SJCRH30 (cell line): ENCODE data around the gene DSCAML1. TPM values are rescaled to one million over a fixed set of nuclear protein-coding genes. Genes with fewer than 3 reads are reported as not detected.

Experiments
- DNase-seq, 2 experiments: peaks; one replicate each; pipeline ENCODE4 v3.0.0-alpha.2; 2015 to 2020
- H3K27ac ChIP-seq: fragments of 250-450 bp; sonication (Bioruptor Pico); 2 replicates; pipeline ENCODE4 v1.5.1; 2020; ENCODE audit warnings: mild to moderate bottlenecking, moderate library complexity
- H3K27me3 ChIP-seq: fragments of 250-450 bp; sonication (Bioruptor Pico); 2 replicates; pipeline ENCODE4 v1.5.1; 2020; ENCODE audit warnings: mild to moderate bottlenecking, moderate library complexity
- H3K36me3 ChIP-seq: fragments of 250-450 bp; sonication (Bioruptor Pico); 2 replicates; pipeline ENCODE4 v1.5.1; 2020; ENCODE audit warnings: mild to moderate bottlenecking, moderate library complexity
- H3K4me1 ChIP-seq: fragments of 250-450 bp; sonication (Bioruptor Pico); 2 replicates; pipeline ENCODE4 v1.5.1; 2020; ENCODE audit warnings: mild to moderate bottlenecking, moderate library complexity
- H3K4me3 ChIP-seq: fragments of 250-450 bp; sonication (Bioruptor Pico); 2 replicates; pipeline ENCODE4 v1.5.1; 2020; ENCODE audit warnings: mild to moderate bottlenecking, moderate library complexity
- H3K9me3 ChIP-seq: fragments of 250-450 bp; sonication (Bioruptor Pico); replicated peaks from 2 replicates; pipeline ENCODE4 v1.5.1; 2020; ENCODE audit warnings: mild to moderate bottlenecking, moderate library complexity
- total RNA-seq: library from RNA; depleted of rRNA; stranded (reverse); fragments of >200 nt; shearing (Covaris generic); gene quantifications from 2 replicates; pipeline ENCODE4 v1.2.3, GENCODE V29; 2014

DSCAML1 gene
- total RNA-seq, 1 experiment from 2014 or later, result not detected

DNA sequence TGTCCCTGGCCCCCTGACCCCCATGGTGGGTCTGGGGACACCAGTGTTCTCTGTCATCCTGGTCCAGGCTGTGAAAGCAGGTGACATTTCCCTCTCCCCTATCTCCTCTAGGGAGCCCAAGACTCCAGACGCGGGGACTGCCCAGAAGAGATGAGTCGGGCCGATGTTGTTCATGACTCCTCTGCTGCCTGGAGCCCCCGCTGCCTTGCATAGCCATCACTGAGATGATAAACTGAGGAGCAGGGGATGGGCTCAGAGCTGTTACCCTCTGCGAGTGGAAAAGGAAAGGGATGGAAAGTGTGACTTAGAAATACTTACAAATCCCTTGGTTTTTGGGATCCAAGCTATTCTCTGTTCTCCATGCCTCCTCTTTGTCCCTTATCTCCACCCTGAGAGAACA, 209.6 kb downstream of the DSCAML1 start:
- no peak overlapping the region for H3K4me3 ChIP-seq
- no peaks in the 10 kb centered on the region for H3K4me1 ChIP-seq
- no peaks in the 10 kb centered on the region; the same call in 1 of the 2 replicates for H3K27me3 ChIP-seq
- DNase-seq, result no peak
- no peaks in the 10 kb centered on the region for H3K9me3 ChIP-seq
- no peak overlapping the region for H3K27ac ChIP-seq
- no peaks in the 10 kb centered on the region for H3K36me3 ChIP-seq

DNA sequence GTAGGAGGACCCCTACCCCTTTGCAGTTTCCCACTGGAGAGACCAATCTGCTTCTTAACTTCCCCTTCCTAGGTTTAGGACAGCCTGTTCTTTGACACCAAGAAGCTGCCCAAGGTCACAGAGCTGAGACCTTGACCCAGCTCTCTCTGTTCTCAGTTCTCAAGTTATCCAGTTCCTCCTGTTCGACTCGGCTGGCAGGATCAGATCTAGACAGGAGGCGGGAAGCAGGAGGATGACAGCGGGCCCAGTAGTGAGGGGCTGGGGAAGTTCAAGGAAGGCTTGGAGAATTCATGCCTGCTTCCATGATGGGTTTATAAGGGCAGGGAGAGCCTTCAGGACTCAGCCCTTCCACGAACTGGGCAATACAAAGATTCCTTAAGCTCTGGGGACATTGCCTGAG, 210.6 kb downstream of the DSCAML1 start:
- H3K4me3 ChIP-seq, result no peak overlapping the region
- H3K4me1 ChIP-seq, result no peaks in the 10 kb centered on the region
- no peaks in the 10 kb centered on the region; the same call in 1 of the 2 replicates for H3K27me3 ChIP-seq
- no peak for DNase-seq
- no peaks in the 10 kb centered on the region for H3K9me3 ChIP-seq
- H3K27ac ChIP-seq, result no peak overlapping the region
- no peaks in the 10 kb centered on the region for H3K36me3 ChIP-seq

DNA sequence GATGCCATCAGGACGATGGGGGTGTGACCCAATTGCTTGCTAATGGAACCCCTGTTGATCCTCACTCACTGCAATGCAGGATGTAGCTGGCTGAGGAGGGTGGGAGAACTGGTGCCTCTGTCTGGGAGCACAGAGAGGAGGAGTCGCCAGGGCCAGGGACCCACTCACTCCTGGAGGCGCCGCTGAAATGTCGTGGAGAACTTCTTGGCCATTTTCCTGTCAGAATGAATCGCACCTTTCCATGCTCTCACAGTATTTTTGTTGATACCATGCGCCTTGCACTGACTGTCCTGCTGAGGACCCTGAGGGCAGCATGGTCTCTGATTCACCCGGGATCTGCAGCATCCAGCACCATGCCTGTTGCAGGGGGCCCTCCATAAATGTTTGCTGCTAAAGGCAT, 211.4 kb downstream of the DSCAML1 start:
- Histone ChIP-seq H3K27ac (no peak overlapping the region), H3K4me3 (no peak overlapping the region), H3K9me3 (no peaks in the 10 kb centered on the region), H3K27me3 (no peaks in the 10 kb centered on the region; the same call in 1 of the 2 replicates), H3K36me3 (no peaks in the 10 kb centered on the region), H3K4me1 (no peaks in the 10 kb centered on the region)
- DNase-seq, result no peak

DNA sequence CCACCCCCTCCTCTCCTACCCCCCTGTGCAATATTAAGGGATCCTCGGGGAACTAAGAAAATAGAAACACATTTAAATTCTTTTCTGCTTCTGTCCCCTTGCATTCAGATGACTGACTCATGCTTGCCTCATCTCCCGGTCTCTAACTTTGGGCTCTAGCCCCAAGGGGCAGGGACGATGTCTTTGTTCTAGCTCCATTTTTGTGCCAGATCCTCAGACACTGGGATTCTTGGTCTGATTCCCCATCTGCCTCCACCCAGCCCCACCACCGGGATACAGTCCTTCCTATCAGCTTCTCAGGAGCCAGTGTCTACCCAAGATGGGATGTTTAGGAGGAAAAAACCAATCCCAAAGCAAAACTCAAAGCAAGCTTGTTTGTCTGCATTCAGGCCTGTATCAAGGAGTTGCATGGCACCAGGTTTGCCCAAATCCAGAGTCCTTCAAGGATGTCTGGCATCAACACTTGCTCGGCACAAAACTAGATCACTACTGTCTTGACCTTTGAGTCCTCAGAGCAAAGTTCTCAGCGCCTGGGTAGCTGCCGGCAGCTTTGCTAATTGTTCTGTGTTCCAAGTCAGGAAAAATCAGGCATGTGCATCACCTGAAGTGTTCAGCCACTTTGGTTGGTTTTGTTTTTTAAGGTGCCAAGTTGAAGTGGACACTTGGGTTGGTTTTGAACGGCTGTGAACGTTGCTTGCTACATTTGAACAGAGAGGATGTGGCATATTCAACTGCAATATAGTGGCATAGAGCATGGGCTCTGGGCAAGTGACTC, 212.8 kb downstream of the DSCAML1 start:
- no peaks in the 10 kb centered on the region for H3K9me3 ChIP-seq
- H3K36me3 ChIP-seq, result no peaks in the 10 kb centered on the region
- H3K27ac ChIP-seq, result no peak overlapping the region
- DNase-seq, result no peak
- H3K27me3 ChIP-seq, result no peaks in the 10 kb centered on the region; the same call in 1 of the 2 replicates
- no peak overlapping the region for H3K4me3 ChIP-seq
- no peaks in the 10 kb centered on the region for H3K4me1 ChIP-seq

DNA sequence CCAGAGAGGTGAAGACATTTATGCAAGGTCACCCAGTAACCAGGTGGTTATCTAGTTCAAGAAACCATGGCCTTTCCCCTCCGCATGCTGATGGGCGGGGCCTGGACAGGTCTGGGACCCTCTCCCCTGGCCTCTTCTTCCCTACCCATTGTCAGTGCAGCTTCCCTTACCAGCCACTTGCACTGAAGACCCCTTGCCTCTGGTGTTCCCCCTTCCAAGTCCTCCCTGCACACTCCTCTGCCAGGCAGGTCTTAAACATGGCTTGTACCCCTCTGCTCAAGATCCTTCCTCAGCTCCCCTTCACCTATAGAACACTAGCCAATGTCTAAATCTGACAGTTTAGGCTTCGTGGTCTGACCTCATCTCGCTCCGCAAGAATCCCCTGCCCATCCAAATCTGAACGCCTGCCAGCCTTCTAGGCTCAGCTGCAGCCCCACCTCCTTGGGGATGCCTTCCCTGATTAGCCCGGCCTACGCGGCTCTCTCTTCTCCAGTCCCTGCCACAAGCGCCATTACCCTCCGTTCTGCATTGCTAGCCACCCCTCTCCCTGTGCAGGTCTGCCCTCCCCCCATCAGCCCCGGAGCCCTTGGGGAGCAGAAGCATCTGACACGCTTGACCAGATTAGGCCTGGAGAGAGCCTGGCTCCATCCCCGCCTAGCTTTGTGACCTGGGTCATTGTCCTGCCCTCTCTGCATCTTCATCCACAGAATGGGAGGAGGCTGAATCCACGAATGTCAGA, 213.8 kb downstream of the DSCAML1 start:
- Histone ChIP-seq H3K27ac (no peak overlapping the region), H3K36me3 (no peaks in the 10 kb centered on the region), H3K27me3 (no peaks in the 10 kb centered on the region; the same call in 1 of the 2 replicates), H3K9me3 (no peaks in the 10 kb centered on the region), H3K4me1 (no peaks in the 10 kb centered on the region), H3K4me3 (no peak overlapping the region)
- no peak for DNase-seq

DNA sequence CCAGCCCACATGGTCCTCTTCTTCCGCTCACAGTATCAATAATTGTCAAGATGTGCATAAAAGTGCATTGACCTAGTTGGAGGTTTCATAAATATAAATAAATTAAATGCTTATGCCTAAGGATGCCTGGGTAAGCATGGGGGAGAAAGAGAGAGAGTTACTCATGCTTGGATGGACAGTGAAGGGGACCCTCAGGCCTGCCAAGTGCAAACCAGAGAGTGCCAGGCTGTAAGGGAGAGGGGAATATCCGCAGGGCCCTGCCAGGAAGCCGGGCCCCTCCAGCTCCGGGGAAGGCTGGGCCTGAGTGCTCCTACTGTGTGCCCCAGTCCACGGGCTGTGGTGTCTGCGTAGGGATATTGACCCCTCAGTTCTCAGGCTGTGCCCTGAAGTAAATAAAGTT, 214.6 kb downstream of the DSCAML1 start:
- no peak for DNase-seq
- no peaks in the 10 kb centered on the region for H3K27me3 ChIP-seq
- H3K36me3 ChIP-seq, result no peaks in the 10 kb centered on the region
- H3K4me3 ChIP-seq, result no peak overlapping the region
- H3K27ac ChIP-seq, result no peak overlapping the region
- no peaks in the 10 kb centered on the region for H3K9me3 ChIP-seq
- H3K4me1 ChIP-seq, result no peaks in the 10 kb centered on the region

DNA sequence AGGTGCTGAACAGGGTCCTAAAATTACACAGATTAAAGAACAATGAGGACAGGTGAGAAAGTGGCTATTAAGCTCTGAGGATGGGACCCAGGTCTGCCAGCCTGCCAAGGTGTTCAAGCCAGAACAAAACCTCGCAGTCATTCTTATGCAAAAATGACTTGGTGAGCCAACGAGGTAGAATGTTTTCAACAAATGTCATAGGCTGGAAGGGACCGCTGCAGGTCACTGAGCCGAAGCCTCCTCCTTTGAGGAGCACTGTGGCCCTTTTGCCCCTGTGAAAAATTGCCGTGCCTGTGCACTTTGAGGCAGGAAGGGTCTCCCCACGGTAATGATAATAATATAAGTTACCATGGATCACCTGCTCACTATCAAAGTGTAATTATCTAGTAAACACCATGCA, 216.2 kb downstream of the DSCAML1 start:
- Histone ChIP-seq H3K36me3 (no peaks in the 10 kb centered on the region), H3K27ac (no peak overlapping the region), H3K27me3 (no peaks in the 10 kb centered on the region), H3K4me3 (no peak overlapping the region), H3K9me3 (no peaks in the 10 kb centered on the region), H3K4me1 (no peaks in the 10 kb centered on the region)
- DNase-seq, result no peak

DNA sequence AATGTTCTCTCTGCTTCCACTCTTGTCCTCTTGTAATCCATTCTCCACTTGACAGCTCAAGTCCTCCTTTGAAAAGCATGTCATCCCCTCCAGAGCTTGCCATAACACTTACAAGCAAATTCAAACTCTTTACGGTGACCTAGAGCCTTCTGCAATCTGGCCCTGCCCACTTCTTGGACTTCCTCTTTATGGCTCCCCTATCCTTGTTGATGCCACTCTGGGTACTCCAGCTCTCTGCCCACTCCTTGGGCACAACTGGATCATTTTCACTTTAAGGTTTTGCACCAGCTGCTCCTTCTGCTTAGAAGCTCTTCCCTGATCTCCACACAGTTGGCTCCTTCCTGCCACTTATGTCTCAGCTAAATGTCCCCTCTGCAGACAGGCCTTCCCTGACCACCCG, 217.9 kb downstream of the DSCAML1 start:
- H3K27me3 ChIP-seq, result no peaks in the 10 kb centered on the region
- H3K27ac ChIP-seq, result no peak overlapping the region
- no peaks in the 10 kb centered on the region for H3K4me1 ChIP-seq
- no peak for DNase-seq
- no peaks in the 10 kb centered on the region for H3K36me3 ChIP-seq
- H3K9me3 ChIP-seq, result no peaks in the 10 kb centered on the region
- H3K4me3 ChIP-seq, result no peak overlapping the region

DNA sequence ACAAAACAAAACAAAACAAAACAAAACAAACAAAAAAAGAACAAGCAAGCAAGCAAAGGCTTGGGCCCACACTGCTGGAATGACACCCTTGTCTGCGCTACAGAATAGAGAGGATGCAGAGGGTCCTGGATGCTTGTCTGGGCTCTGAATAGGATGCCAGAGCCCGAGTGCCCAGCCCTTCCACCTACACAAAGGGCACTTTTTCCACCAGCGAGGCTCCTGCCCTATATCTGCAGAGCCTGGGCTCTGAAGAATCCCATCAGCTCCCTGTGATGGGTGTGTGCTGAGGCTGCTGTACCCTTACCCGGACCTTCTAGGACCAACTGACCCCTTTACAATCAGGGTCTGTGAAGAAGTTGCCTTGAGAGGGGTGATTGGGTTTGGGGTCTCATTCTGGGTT, 221.2 kb downstream of the DSCAML1 start:
- no peak overlapping the region for H3K4me3 ChIP-seq
- no peaks in the 10 kb centered on the region for H3K9me3 ChIP-seq
- no peaks in the 10 kb centered on the region for H3K36me3 ChIP-seq
- no peak for DNase-seq
- no peaks in the 10 kb centered on the region for H3K4me1 ChIP-seq
- H3K27me3 ChIP-seq, result no peaks in the 10 kb centered on the region
- H3K27ac ChIP-seq, result no peak overlapping the region

DNA sequence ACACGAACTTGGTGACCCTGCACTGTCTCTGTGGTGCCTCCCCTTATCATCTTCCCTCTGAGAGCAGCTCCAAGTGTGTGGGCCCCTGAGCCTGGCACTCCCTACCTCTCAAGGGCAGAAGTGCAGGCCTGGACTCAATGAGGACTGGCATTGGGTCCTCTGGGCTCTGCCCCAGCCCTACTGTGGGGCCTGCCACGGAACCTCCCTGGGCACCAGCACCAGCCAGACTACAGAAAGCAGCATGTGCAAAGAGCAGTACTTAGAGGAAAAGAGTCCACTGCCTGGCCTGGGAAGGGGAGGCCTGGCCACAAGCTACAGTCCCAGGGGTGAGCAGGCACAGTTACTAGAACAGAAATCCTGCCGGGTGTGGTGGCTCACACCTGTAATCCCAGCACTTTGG, 222.5 kb downstream of the DSCAML1 start:
- Histone ChIP-seq H3K27ac (no peak overlapping the region), H3K9me3 (no peaks in the 10 kb centered on the region), H3K27me3 (no peaks in the 10 kb centered on the region), H3K36me3 (no peaks in the 10 kb centered on the region), H3K4me3 (no peak overlapping the region), H3K4me1 (no peaks in the 10 kb centered on the region)
- DNase-seq, result no peak

DNA sequence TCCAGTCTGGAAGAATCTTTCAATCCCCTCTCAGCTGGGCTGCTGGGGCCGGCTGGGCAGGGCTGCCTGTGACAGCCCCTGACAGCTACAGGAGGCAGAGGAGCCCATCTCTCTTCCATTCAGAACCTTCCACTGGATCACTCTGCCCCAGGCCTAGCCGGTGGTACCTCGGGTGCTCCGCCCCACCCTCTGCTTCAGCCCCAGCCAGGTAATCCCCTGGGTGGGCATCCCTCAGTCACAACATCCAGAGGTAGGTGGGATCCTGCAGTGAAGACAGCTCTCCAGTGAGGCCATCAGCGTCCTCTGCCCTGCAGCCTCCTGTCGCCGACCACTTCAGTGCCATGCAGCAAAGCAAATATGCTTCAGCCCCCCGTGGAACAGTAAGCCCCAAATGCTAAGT, 223.7 kb downstream of the DSCAML1 start:
- Histone ChIP-seq H3K36me3 (no peaks in the 10 kb centered on the region), H3K4me3 (no peak overlapping the region), H3K9me3 (no peaks in the 10 kb centered on the region), H3K27ac (no peak overlapping the region), H3K4me1 (no peaks in the 10 kb centered on the region), H3K27me3 (no peaks in the 10 kb centered on the region)
- no peak for DNase-seq

DNA sequence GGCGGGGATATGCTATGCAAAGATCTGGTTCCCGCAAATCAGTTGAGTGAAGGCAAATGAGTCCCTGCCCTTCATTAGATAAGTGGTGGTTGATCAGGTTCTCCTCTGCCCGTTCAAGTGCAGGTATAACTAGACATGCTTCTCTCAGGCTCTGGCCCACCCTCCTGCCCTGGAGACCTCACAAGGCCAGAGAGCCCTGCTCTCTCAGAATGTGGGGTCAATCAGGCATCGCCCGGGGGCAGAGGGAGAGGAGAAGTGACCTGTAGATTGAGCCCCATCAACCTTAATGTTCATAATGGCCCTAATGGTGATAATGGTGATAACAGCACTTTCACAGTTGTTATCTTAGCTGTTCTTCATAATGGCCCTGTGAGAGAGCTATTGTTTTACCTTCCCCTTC, 224.3 kb downstream of the DSCAML1 start:
- Histone ChIP-seq H3K27ac (no peak overlapping the region), H3K9me3 (no peaks in the 10 kb centered on the region), H3K36me3 (no peaks in the 10 kb centered on the region), H3K4me1 (no peaks in the 10 kb centered on the region), H3K4me3 (no peak overlapping the region), H3K27me3 (no peaks in the 10 kb centered on the region)
- no peak for DNase-seq

DNA sequence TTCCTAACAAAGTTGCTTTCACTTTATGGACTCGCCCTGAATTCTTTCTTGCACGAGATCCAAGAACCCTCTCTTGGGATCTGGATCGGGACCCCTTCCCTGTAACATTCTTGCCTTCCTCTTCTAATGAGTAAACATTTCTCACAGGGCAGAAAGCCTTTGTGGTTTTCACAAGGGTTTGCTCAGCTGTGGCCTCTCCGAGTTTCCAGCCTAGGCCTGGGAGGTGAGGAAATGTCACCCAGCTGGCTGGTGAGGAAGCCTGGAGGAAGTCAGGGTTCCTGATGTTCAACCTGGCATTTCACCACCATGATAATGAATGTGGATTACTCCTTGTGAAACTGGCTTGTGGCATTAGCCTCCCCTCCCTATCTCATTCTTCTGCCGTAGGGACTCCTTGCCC, 224.9 kb downstream of the DSCAML1 start:
- Histone ChIP-seq H3K27me3 (no peaks in the 10 kb centered on the region), H3K9me3 (no peaks in the 10 kb centered on the region), H3K4me3 (no peak overlapping the region), H3K36me3 (no peaks in the 10 kb centered on the region), H3K27ac (no peak overlapping the region), H3K4me1 (no peaks in the 10 kb centered on the region)
- no peak for DNase-seq

DNA sequence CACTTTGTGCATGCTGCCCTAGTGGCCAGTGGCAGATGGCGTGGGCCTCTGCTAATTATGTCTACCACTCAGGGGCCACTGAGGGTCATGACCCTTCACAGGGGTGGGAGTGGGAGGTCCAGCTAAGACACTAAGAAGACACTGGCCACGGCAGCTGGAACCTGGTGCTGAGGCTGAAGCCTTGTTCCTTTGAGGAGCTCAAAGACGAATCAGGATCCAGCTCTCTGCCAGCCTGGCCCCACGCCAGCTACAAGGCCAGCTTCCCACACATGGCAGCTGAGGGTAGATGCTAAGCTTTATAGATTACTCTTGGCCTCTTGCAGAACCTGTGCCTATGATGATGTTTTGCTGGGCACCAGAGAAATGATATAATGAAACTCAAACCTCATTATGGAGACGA, 226.3 kb downstream of the DSCAML1 start:
- H3K36me3 ChIP-seq, result no peaks in the 10 kb centered on the region
- no peaks in the 10 kb centered on the region for H3K4me1 ChIP-seq
- no peaks in the 10 kb centered on the region for H3K9me3 ChIP-seq
- no peak overlapping the region for H3K27ac ChIP-seq
- DNase-seq, result no peak
- H3K27me3 ChIP-seq, result no peaks in the 10 kb centered on the region
- H3K4me3 ChIP-seq, result no peak overlapping the region

DNA sequence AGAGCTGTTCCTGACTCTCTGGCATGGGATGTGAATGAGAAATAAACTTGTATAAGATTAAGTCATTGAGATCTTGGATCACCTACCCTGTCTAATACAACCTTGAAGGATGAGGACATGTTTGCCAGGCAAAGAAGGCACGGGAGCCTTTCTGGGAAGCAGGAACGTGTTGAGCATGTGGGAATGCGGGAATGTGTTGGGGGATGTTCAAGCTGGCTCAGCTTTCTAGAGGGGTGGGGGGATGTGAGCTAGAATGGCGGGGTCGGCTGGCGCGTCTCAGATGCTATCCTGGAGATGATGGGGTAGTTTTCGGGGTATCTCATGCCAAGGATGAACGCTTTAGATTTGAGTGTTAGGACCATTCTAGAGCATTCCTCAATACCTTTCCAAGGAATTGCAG, 227.1 kb downstream of the DSCAML1 start:
- Histone ChIP-seq H3K9me3 (no peaks in the 10 kb centered on the region), H3K27me3 (no peaks in the 10 kb centered on the region), H3K27ac (no peak overlapping the region), H3K4me1 (no peaks in the 10 kb centered on the region), H3K36me3 (no peaks in the 10 kb centered on the region), H3K4me3 (no peak overlapping the region)
- DNase-seq, result no peak

DNA sequence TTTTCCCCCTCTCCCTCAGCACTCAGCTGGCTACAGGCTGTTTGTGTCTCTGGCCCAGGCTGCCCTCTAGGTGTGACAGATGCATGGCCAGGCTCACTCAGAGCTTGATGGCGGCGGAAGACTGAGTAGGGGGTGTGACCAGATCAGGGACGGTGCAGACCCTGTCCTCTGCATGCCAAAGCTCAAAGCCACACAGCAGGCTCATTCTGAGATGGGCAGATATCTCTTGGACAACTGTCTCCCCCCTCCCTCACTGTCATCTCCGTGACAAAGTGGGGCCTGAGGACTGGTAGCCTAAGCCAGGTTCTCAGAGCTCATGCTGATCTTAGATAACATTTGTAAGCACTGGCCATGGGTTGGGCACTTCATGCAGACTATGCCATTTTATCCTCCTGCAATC, 231.3 kb downstream of the DSCAML1 start:
- Histone ChIP-seq H3K27me3 (no peaks in the 10 kb centered on the region), H3K27ac (no peak overlapping the region), H3K4me3 (no peak overlapping the region), H3K9me3 (no peaks in the 10 kb centered on the region), H3K4me1 (no peaks in the 10 kb centered on the region), H3K36me3 (no peaks in the 10 kb centered on the region)
- no peak for DNase-seq
